Esophagus (tissue), 2 donors: ENCODE results near the gene SPOCD1. TPM values are rescaled to one million over a fixed set of nuclear protein-coding genes. Genes with fewer than 3 reads are reported as not detected.

Experiments
- H3K27ac ChIP-seq, 2 donors: one replicate each; pipeline ENCODE4 v1.5.1; 2013; ENCODE audit warnings: low read depth in 2 of 2, mild to moderate bottlenecking in 2 of 2, inconsistent platforms in 1 of 2, low read length in 1 of 2, moderate library complexity in 1 of 2
- H3K27me3 ChIP-seq, 2 donors: one replicate each; pipeline ENCODE4 v1.6.1; 2013; ENCODE audit warnings: low read length in 2 of 2, control low read depth in 1 of 2, mild to moderate bottlenecking in 1 of 2; ENCODE audit not compliant: insufficient read depth in 2 of 2, control insufficient read depth in 1 of 2
- H3K36me3 ChIP-seq, 2 donors: one replicate each; pipeline ENCODE4 v1.6.1; 2013; ENCODE audit warnings: low read length in 1 of 2; ENCODE audit not compliant: control insufficient read depth in 2 of 2, insufficient read depth in 2 of 2
- H3K4me1 ChIP-seq, 2 donors: one replicate each; pipeline ENCODE4 v1.6.1; 2013; ENCODE audit warnings: low read length in 1 of 2; ENCODE audit not compliant: control insufficient read depth in 2 of 2, insufficient read depth in 2 of 2
- H3K4me3 ChIP-seq, 2 donors: one replicate each; pipeline ENCODE4 v1.5.1; 2013; ENCODE audit warnings: low read length in 2 of 2, mild to moderate bottlenecking in 2 of 2, low read depth in 1 of 2, moderate library complexity in 1 of 2
- H3K9me3 ChIP-seq, 2 donors: one replicate each; pipeline ENCODE4 v1.6.1; 2013; ENCODE audit warnings: mild to moderate bottlenecking in 2 of 2, low read depth in 1 of 2, low read length in 1 of 2, moderate library complexity in 1 of 2; ENCODE audit not compliant: control insufficient read depth in 2 of 2, insufficient read depth in 1 of 2
- WGBS, 2 donors: extraction: QIAGEN DNeasy Blood & Tissue Kit; methylation state at CpG; one replicate each; pipeline ENCODE4 v1.1.7; 2013; 5-methylcytosine and 5-hydroxymethylcytosine counted together
- polyA plus RNA-seq, 2 donors: library from polyadenylated mRNA; stranded (reverse); fragments of 200-250 nt; gene quantifications; one replicate each; pipeline ENCODE4 v1.2.3, GENCODE V29; 2013
- donor health status: healthy with polysubstance abuse.
- donor health status: Bipolar disorder and iron deficiency.

The SPOCD1 gene
- polyA plus RNA-seq, 2 donors, result 0.08 to 0.13 TPM

DNA sequence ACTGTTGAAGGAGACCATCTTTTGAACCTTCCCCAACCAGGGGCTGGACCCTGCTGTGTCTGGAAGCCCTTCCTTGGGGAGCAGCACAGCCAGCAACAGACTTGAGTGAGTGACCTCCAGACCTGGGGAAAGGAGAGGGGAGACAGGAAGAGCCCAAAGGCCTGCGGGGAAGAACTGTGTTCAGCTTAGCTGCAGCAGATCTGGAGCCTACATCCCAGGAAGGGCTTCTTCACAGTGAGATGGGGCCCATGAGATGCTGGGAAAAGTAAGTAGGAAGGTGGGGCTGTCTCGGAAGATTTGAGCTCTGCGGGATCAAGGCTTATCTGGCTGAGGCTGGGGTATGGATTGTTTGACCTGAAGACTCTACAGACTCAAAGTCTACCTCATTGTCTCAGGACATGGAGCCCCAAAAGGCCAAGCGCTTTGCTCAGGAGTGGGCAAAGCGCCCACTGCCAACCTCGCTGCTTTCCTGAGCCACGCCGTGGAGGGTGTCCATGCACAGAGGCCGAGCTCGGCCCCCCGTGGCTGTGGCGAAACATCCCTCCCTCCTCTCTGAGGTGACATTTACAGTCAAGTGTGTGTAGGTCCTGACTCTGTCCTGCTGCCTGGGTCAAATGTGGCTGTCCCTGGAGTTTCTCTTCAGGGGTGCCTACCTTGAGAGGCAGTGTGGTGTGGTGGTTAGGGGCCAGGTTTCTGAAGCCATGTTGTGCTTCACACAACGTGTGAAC is 24.5 kb downstream of the SPOCD1 start:
- 87 to 88% methylated on average over 13 of the region's 13 CpGs for WGBS, 2 donors
- Histone ChIP-seq H3K27ac (no peak overlapping the region), H3K36me3 (no peaks in the 10 kb centered on the region), H3K4me3 (no peak overlapping the region), H3K27me3 (no peaks in the 10 kb centered on the region), H3K9me3 (no peaks in the 10 kb centered on the region), H3K4me1 (peaks cover 0 to 2% of the 10 kb centered on the region in 2 donors)

DNA sequence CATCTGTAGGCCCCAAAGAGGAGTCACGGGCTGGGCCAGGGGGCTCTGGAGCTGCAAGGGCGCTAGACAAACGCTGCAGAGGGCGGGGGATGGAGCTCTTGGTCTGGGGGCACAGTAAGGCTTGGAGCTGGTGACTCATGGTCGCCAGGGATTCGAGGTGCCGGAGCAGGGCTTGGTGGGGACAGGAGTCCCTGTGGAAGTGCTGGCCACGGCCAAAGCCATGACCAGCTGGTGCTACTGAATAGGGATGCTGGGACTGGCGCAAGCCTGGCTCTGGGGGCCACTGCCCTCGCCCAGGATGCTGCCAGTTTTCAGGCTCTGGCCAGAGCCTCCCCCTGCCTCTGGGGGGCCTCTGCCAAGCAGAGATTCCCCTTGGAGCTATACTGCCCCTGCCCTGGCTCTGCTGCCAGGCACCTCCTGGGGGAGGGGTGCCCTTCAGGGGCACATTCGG is 25.2 kb downstream of the SPOCD1 start:
- WGBS, 2 donors, result 87 to 89% methylated on average over 11 of the region's 11 CpGs
- Histone ChIP-seq H3K4me3 (no peak overlapping the region), H3K27ac (no peak overlapping the region), H3K9me3 (no peaks in the 10 kb centered on the region), H3K4me1 (peaks cover 0 to 2% of the 10 kb centered on the region in 2 donors), H3K36me3 (no peaks in the 10 kb centered on the region), H3K27me3 (no peaks in the 10 kb centered on the region)

DNA sequence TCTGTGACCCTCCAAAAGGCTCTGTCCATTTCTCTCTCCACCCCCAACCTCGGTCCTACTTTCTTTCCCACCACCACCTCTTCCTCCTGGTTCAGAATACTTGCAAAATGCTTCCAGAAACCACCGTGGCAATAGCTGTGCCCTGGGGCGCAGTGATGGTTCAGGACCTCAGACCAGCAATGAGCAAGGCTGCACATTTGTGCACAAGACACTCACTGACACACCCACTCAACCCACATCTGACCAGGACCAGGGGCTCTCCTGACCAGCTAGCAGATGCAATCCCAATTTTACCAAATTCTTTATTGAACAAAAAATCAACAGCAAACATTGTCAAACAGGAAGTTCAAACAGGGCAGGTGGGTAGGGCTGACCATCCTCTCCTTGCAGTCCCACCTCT is 25.7 kb downstream of the SPOCD1 start:
- WGBS, 2 donors, result 76 to 81% methylated on average over 3 of the region's 3 CpGs
- no peaks in the 10 kb centered on the region for H3K27me3 ChIP-seq
- H3K4me3 ChIP-seq, result no peak overlapping the region

DNA sequence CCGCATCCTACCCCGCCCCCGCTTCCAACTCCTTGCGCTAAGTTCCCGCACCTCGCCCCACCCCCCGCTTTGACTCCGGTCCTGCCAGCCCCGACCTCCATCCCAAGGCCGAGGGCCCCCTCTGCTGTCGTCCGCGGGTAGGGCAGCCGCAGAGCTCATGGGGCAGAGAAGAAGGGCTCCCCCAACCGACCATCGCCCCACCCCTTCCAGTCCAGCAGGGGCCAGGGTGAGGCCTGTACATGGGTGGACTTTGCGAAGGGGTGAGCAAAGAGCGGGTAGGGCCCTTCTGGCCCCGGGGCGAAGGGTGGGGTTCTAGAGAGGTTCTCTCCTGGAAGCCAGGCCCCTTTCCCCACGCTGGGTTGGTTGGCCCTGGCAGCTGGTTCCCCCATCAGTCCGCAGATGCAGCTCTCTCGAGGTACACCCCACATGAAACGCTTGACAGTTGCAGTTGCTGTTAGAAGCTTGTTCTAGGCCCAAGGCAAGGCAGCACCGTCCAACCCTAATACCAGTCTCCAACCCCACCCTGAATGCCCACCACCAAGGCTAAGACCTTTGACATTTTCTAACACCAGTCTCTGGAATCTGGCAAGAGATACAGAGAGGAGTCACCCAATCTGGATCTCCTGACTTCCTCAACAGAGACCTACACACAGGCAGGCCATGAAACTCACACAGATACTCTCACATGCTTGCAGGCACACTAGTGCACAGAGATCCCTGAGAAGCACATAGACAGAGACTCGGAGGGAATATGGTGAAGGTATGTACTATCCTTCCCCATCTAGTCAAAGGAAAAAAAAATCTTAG is 26.4 kb downstream of the SPOCD1 start:
- WGBS, 2 donors, result 12 to 15% methylated on average over 22 to 26 of the region's 26 CpGs
- H3K27ac ChIP-seq, result peak overlapping the region; percentile 66 to 69

More for the DNA sequence above, 25.7 kb downstream of the SPOCD1 start:
- Histone ChIP-seq H3K9me3 (no peaks in the 10 kb centered on the region), H3K27ac (no peak overlapping the region), H3K36me3 (no peaks in the 10 kb centered on the region), H3K4me1 (peaks cover 0 to 2% of the 10 kb centered on the region in 2 donors)

DNA sequence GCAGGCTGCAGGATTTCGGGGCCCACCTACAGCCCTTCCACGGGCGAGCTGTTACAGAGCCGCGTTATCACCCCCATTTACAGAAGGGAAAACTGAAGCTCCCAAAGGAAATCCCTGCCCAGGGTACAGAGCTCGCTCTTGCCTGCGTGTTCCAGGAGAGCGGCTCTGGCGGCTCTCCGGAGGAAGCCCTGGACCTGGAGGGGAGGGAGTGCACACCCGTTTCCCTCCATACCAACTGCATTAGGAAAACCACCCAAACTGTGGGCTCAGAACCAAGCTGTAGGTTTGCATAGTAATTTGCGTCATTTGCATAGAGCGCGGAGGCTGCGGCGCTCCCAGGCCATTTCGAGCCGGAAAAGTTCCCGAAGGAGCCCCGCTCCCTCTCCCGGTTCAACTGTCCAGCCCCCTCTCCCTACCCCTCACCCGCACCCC is 27.0 kb downstream of the SPOCD1 start:
- Histone ChIP-seq H3K27me3 (no peaks in the 10 kb centered on the region), H3K4me1 (peaks cover 0 to 2% of the 10 kb centered on the region in 2 donors), H3K27ac (peak overlapping the region; percentile 66 to 69), H3K4me3 (peak overlapping the region; percentile 50 to 53), H3K9me3 (no peaks in the 10 kb centered on the region), H3K36me3 (no peaks in the 10 kb centered on the region)
- 0 to 1% methylated on average over 17 to 22 of the region's 22 CpGs for WGBS, 2 donors

More for the DNA sequence above, 26.4 kb downstream of the SPOCD1 start:
- H3K9me3 ChIP-seq, result no peaks in the 10 kb centered on the region
- H3K36me3 ChIP-seq, result no peaks in the 10 kb centered on the region
- no peaks in the 10 kb centered on the region for H3K27me3 ChIP-seq
- H3K4me3 ChIP-seq, result peak overlapping the region; percentile 50 to 53
- peaks cover 0 to 2% of the 10 kb centered on the region in 2 donors for H3K4me1 ChIP-seq

DNA sequence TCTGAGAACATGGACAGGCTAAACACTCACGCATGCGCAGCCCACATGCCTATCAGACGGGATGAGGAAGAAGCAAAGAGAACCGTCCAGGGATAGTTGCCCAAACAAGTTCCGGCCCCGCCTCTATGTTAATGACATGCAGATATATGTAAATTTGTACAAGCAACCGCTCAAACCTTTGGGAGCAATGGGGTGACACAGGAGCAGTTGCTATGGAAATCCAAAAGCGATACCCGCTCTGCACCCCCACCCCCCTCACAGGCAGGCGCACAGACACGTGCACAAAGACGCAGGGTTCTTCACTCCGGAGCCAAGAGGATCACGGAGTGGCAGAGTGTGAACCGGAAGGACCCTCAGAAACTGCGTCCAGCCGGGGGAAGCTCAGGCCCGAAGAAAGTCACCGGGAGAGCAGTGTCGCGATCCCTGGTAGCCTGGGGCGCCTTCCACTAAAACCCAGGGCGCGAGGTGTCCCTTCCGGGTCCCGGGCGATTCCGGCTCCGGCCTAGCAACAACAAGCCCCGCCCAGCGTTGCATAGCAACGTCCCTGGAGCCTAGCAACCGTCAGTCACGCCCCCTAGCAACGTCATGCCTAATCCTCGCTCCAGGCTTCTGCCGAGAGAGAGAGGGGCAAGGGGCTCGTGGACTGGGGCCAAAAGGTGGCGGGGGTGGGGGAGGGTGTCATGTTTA is 27.5 kb downstream of the SPOCD1 start:
- H3K36me3 ChIP-seq, result no peaks in the 10 kb centered on the region
- peaks cover 0 to 2% of the 10 kb centered on the region in 2 donors for H3K4me1 ChIP-seq
- H3K27ac ChIP-seq, result peak overlapping the region; percentile 66 to 83
- 3 to 4% methylated on average over 39 of the region's 39 CpGs for WGBS, 2 donors
- H3K4me3 ChIP-seq, result peak overlapping the region; percentile 50 to 53
- no peaks in the 10 kb centered on the region for H3K9me3 ChIP-seq
- no peaks in the 10 kb centered on the region for H3K27me3 ChIP-seq

DNA sequence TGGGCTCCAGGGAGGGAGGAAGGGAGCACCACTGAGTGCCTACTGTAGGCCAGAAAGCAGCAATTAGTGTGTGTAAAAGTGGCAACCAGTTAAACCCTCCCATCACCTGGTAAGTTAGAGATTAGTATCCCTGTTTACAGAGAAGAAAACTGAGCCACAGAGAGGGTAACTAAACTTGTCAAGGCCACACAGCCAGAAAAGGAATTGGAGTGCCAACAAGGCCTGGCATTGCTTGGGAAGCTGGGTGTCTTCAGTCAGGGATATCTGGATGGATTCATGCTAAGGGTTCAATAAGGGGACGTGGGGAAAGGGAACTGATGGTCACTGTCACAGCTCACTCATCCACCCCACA is 28.1 kb downstream of the SPOCD1 start:
- 45 to 57% methylated on average over 1 of the region's 1 CpG for WGBS, 2 donors
- H3K27ac ChIP-seq, result peak overlapping the region in 1 of 2 donors; percentile 37
- no peaks in the 10 kb centered on the region for H3K36me3 ChIP-seq
- no peak overlapping the region for H3K4me3 ChIP-seq
- peaks cover 0 to 2% of the 10 kb centered on the region in 2 donors for H3K4me1 ChIP-seq
- H3K27me3 ChIP-seq, result no peaks in the 10 kb centered on the region
- no peaks in the 10 kb centered on the region for H3K9me3 ChIP-seq

DNA sequence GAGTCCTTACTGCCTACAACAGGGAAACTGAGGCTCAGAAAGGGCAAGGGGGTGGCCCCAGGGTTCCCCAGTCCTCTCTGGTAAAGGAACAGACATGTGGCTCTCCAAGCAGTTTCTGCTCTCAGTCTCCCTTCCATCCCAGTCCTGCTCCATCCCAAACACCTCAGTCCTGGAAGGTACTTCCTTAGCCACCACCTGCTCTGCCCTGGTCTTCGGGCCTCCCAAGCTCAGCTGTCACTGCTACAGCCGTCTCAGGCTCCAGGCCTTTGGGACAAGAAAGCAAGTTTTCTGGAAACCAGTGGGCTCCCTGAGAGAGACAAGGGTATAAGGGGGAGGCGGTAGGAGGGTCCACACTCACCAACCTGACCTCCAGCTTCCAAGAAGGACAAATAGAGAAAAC is 28.6 kb downstream of the SPOCD1 start:
- Histone ChIP-seq H3K4me3 (no peak overlapping the region), H3K27me3 (no peaks in the 10 kb centered on the region), H3K36me3 (no peaks in the 10 kb centered on the region), H3K9me3 (no peaks in the 10 kb centered on the region), H3K4me1 (peaks cover 0 to 2% of the 10 kb centered on the region in 2 donors), H3K27ac (no peak overlapping the region)
- 85 to 90% methylated on average over 3 of the region's 3 CpGs for WGBS, 2 donors

DNA sequence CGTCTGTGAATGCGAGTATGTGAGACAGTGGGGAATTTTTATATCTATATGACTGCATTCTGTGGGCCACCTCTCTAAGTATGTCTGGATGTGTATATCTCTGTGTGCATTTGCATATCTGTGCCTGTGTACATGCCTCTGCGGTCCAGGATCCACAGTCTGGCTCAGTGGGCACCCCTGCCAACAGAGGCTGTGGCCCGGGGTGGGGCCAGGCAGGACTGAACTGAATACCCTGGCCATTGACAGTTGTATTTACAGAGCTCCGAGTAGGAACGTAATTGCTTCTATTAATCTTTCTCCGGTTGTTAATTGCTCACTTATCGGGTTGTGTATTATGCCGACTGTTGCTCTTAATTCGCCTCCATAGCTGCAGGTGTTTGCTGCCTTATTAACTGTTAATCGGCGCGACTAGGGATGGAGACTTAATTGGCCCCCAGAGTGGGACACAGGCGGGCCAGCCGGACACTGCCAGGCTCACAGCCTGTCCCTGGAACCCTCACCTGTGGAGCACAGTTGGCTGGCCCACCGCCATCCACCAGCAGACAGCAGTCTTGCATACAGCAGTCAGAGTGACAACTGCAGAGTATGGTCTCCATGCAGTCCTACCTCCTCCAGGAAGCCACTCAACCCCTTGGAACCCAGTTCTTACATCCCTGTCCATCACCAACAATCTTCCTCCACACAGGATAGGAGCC is 29.3 kb downstream of the SPOCD1 start:
- WGBS, 2 donors, result 79 to 88% methylated on average over 16 of the region's 16 CpGs
- Histone ChIP-seq H3K27me3 (no peaks in the 10 kb centered on the region), H3K27ac (no peak overlapping the region), H3K36me3 (no peaks in the 10 kb centered on the region), H3K4me1 (peaks cover 0 to 2% of the 10 kb centered on the region in 2 donors), H3K9me3 (no peaks in the 10 kb centered on the region), H3K4me3 (no peak overlapping the region)
